Panc1 (cell line): ENCODE data around the gene GALNT14. TPM values are rescaled to one million over a fixed set of nuclear protein-coding genes. Genes with fewer than 3 reads are reported as not detected.

Source experiments
- ATAC-seq: fragments of 200-7000 bp; cut with Tn5 transposase; 2 replicates; pipeline ENCODE4 v1.9.1; 2020; ENCODE audit warnings: mild to moderate bottlenecking, moderate library complexity
- BruUV-seq: library from RNA; stranded (reverse); fragments of 400-500 nt; replicated peaks from 2 replicates; lab custom pipeline; 2021; lab: Mats Ljungman, UMichigan
- CTCF ChIA-PET: fragments of 300-600 bp; sonication (Branson Sonifier 250); formaldehyde crosslinking; loops from one replicate; lab custom pipeline; 2022; ENCODE audit warnings: antibody characterized with exemption; lab: Charles Lee
- POLR2A ChIA-PET: fragments of 300-600 bp; sonication (Branson Sonifier 250); formaldehyde crosslinking; loops from one replicate; lab custom pipeline; 2022; ENCODE audit warnings: antibody characterized with exemption; lab: Charles Lee
- DNase-seq: peaks from one replicate; pipeline ENCODE4 v3.0.0-alpha.2; 2010; ENCODE audit warnings: low read depth, low spot score
- H3K27ac ChIP-seq: 2 replicates; pipeline ENCODE4 v1.5.1; 2011; ENCODE audit warnings: mild to moderate bottlenecking, low read length, inconsistent platforms
- H3K27me3 ChIP-seq: fragments of 200-500 bp; sonication (Bioruptor generic); 2 replicates; pipeline ENCODE4 v1.6.0; 2014; ENCODE audit warnings: low read length, inconsistent platforms; ENCODE audit not compliant: control insufficient read depth, insufficient read depth
- H3K36me3 ChIP-seq: fragments of 200-500 bp; sonication (Bioruptor generic); 2 replicates; pipeline ENCODE4 v1.5.1; 2014; ENCODE audit warnings: inconsistent platforms, mild to moderate bottlenecking, low read length, moderate library complexity; ENCODE audit not compliant: control insufficient read depth, insufficient read depth
- H3K4me1 ChIP-seq: 2 replicates; pipeline ENCODE4 v1.5.1; 2011; ENCODE audit warnings: inconsistent platforms, mild to moderate bottlenecking, low read length, moderate library complexity; ENCODE audit not compliant: control insufficient read depth, insufficient read depth
- H3K4me3 ChIP-seq, 2 experiments: 2 replicates each; pipeline ENCODE4 v1.5.1; 2011 to 2012; ENCODE audit warnings: low read depth in 2 of 2, low read length in 2 of 2, mild to moderate bottlenecking in 2 of 2, inconsistent platforms in 1 of 2, moderate library complexity in 1 of 2
- H3K9me3 ChIP-seq: fragments of 200-500 bp; sonication (Bioruptor generic); 2 replicates; pipeline ENCODE4 v1.5.1; 2014; ENCODE audit warnings: low read depth, mild to moderate bottlenecking, inconsistent platforms, low read length, moderate library complexity; ENCODE audit not compliant: control insufficient read depth, insufficient read depth
- CTCF ChIP-seq: fragments of 450-650 bp; IDR thresholded peaks from 2 replicates; pipeline ENCODE4 v1.5.1; 2017; ENCODE audit warnings: mild to moderate bottlenecking
- POLR2AphosphoS5 ChIP-seq: IDR thresholded peaks from 2 replicates; pipeline ENCODE4 v1.6.1; 2012; ENCODE audit warnings: mild to moderate bottlenecking, low read depth, low read length, moderate library complexity
- REST ChIP-seq, 2 experiments: IDR thresholded peaks; 2 replicates each; pipeline ENCODE4 v1.6.1; 2011 to 2012; ENCODE audit warnings: low read depth in 2 of 2, control low read depth in 1 of 2, low read length in 1 of 2, mild to moderate bottlenecking in 1 of 2, moderate library complexity in 1 of 2; ENCODE audit not compliant: insufficient read depth in 1 of 2
- SIN3A ChIP-seq: IDR thresholded peaks from 2 replicates; pipeline ENCODE4 v1.6.1; 2012; ENCODE audit warnings: low read depth, mild to moderate bottlenecking, low read length, moderate library complexity, borderline replicate concordance; ENCODE audit not compliant: insufficient read depth
- TCF7L2 ChIP-seq: IDR thresholded peaks from 2 replicates; pipeline ENCODE4 v1.6.1; 2011; ENCODE audit warnings: mild to moderate bottlenecking, low read depth, low read length, inconsistent platforms
- in situ Hi-C: cut with HindIII; loops from 2 replicates; pipeline ENCODE4 v1.10.0; 2016; ENCODE audit warnings: low sequenced_read_pairs, low pct_unique_long_range_greater_than_20kb
- intact Hi-C: fragments of 100-400 bp; cut with micrococcal nuclease; formaldehyde crosslinking; loops from one replicate; pipeline ENCODE4 v1.10.0; 2022; ENCODE audit not compliant: unreplicated experiment
- total RNA-seq: library from RNA; stranded (reverse); gene quantifications from one replicate; pipeline ENCODE4 v1.2.1, GENCODE V29; 2021; ENCODE audit not compliant: unreplicated experiment

GALNT14 gene
- total RNA-seq, 1 experiment from 2014 or later = 0.67 TPM

DNA sequence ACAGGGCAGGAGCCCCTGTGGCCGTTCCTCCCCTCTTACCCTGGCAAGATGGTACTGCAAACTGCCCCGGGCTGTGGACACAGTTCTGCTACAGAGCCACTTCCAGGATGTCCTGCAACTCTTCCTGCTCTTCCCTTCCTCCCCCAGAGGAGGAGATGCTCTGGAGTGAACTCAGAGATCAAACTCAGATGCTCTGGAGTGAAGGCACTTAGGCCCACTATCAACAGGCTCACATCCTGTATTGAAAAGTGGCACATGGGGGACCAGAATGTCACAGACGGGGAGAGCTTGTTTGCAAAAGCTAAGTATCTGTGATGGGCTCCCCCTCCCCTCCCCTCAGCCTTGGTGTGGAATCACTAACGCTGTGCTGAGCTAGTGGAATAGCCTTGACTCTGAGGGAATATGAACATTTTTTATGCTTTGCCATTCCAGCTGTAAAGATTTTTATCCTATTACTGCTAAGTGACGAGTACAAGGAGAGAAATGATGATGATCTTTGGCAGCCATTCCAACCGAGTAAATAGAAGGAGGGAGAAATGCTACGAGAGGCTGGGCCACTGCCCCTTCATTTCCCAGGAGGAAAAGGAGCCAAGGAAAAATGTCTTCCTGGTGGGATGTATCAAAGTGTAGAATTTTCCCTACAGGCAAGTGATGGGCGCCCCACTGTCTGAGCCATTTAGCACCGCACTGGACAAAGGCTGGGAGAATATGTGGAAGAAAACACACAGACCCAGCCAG, 152.6 kb downstream of the GALNT14 start:
- ChIA-PET POLR2A (no interaction called here), CTCF (interaction anchor here (0.6 kb wide), 1 partner anchor 103 kb away, joined by 3 read pairs; no protein-coding TSS in a partner anchor)
- intact Hi-C loops (no loop called here), in situ Hi-C loops (no loop called here)
- Histone ChIP-seq H3K27ac (no peak overlapping the region), H3K27me3 (no peaks in the 10 kb centered on the region), H3K9me3 (no peaks in the 10 kb centered on the region), H3K4me3 (no peak overlapping the region), H3K36me3 (no peaks in the 10 kb centered on the region), H3K4me1 (no peaks in the 10 kb centered on the region)
- no peak for DNase-seq
- no peak for ATAC-seq
- no TSS peak for BruUV-seq
- no peak for TF ChIP-seq REST (IDR thresholded peaks at IDR 0.05; ENCODE audit: insufficient read depth in 1 of 2, low read depth in 2 of 2, low read length in 1 of 2)

GRCh38 chr2:30984148-30984547, 154.1 kb downstream of the GALNT14 start:
- no peak for ATAC-seq
- Histone ChIP-seq H3K27me3 (no peaks in the 10 kb centered on the region), H3K36me3 (no peaks in the 10 kb centered on the region), H3K27ac (no peak overlapping the region), H3K4me1 (no peaks in the 10 kb centered on the region), H3K9me3 (no peaks in the 10 kb centered on the region), H3K4me3 (no peak overlapping the region)
- BruUV-seq = no TSS peak
- CTCF ChIA-PET = no interaction called here
- no peak for DNase-seq
- POLR2A ChIA-PET = no interaction called here
- intact Hi-C loops (no loop called here), in situ Hi-C loops (no loop called here)
- TF ChIP-seq POLR2AphosphoS5 = no peak
- TF ChIP-seq REST (IDR thresholded peaks at IDR 0.05; ENCODE audit: insufficient read depth in 1 of 2, low read depth in 2 of 2, low read length in 1 of 2) = no peak
- TF ChIP-seq CTCF = no peak
- TF ChIP-seq SIN3A = no peak
- no peak for TF ChIP-seq TCF7L2
